GM12891 (cell line): ENCODE results near the gene AMOTL2.

ENCODE experiments used
- PAX5 ChIP-seq: IDR thresholded peaks from 2 replicates; pipeline ENCODE4 v1.6.1; 2011; ENCODE audit warnings: low read length, moderate library complexity, mild to moderate bottlenecking; ENCODE audit not compliant: insufficient read depth, severe bottlenecking
- POLR2A ChIP-seq: IDR thresholded peaks from 2 replicates; pipeline ENCODE4 v1.6.1; 2011; ENCODE audit warnings: low read depth, low read length, control low read depth

GRCh38 chr3:134338201-134338512, 36.1 kb downstream of the AMOTL2 start:
- TF ChIP-seq PAX5, result no peak
- TF ChIP-seq POLR2A, result no peak
